Posterior cingulate gyrus (tissue), 11 donors: ENCODE results near the gene DHX35.

Source experiments
- DNase-seq, 10 donors: peaks; one replicate each; pipeline versions ENCODE4 v3.0.0 to v3.0.0-alpha.2; 2020 to 2021; ENCODE audit warnings: mixed read lengths in 3 of 10
- intact Hi-C: fragments of 100-400 bp; cut with DNase I; formaldehyde crosslinking; loops from one replicate; pipeline ENCODE4 v1.15.1; 2023

The DHX35 gene, protein sequence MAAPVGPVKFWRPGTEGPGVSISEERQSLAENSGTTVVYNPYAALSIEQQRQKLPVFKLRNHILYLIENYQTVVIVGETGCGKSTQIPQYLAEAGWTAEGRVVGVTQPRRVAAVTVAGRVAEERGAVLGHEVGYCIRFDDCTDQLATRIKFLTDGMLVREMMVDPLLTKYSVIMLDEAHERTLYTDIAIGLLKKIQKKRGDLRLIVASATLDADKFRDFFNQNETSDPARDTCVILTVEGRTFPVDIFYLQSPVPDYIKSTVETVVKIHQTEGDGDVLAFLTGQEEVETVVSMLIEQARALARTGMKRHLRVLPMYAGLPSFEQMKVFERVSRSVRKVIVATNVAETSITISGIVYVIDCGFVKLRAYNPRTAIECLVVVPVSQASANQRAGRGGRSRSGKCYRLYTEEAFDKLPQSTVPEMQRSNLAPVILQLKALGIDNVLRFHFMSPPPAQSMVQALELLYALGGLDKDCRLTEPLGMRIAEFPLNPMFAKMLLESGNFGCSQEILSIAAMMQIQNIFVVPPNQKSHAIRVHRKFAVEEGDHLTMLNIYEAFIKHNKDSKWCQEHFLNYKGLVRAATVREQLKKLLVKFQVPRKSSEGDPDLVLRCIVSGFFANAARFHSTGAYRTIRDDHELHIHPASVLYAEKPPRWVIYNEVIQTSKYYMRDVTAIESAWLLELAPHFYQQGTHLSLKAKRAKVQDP

DNA sequence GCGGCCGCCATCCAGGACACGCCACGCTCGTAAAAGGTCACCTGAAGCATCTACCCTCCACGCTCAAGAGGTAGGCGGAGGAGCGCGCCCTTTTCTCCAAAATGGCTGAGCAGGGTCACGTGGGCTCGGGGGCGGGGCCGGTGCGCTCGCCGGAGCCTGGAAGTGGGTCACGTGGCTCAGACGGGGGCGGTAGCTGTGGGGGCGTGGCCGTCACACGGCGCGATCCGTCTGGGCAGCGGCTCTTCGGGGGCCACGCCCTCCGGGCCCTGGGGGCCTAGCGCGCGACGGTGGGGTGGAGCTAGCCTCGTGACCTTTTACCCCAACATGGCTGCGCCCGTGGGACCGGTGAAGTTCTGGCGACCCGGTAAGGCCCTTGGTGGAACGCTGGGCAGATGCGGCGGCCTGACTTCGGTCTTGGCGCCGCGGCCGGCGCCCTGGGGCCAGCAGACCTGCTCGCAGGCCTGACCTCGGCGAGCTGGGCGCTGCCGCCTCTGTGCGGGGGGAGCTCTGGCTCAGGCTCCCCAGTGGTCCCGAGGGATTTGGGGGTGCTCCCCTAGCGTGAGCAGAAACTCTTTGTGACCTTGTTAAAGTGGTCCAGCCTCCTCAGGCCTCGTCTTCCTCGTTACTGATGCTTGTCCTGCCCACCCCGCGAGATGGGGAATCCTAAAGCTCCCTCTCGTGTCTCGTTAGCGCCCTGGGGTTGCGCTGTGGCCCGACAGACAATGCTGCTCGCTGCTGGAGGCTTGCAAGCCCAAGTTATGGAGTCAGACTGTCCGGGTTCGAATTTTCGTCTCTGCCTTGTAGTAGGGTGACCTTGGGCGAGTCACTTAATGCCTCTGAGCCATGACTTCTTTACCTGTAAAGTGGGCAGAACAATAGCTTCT is at the start of gene DHX35:
TSS of gene DHX35 (plus strand) at position 301 of the 884 bp plus-strand sequence. CDS start at position 325, 24 bp downstream.
- DNase-seq: peak; percentile 97 to 100 (median 98)
- intact Hi-C loops: no loop called here

DNA sequence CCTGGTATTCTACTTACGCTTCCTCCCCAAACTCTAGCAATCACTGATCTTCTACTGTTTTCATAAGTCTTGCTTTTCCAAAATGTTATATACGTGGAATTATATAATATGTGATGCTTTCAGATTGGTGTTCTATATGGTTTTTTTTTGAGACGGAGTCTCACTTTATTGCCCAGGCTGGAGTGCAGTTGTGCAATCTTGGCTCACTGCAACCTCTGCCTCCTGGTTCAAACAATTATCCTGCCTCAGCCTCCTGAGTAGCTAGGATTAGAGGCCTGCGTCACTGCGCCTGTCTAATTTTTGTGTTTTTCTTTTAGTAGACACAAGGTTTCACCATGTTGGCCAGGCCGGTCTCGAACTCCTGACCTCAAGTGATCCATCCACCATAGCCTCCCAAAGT is 46.8 kb upstream of the DHX35 start:
- intact Hi-C loops: no loop called here

DNA sequence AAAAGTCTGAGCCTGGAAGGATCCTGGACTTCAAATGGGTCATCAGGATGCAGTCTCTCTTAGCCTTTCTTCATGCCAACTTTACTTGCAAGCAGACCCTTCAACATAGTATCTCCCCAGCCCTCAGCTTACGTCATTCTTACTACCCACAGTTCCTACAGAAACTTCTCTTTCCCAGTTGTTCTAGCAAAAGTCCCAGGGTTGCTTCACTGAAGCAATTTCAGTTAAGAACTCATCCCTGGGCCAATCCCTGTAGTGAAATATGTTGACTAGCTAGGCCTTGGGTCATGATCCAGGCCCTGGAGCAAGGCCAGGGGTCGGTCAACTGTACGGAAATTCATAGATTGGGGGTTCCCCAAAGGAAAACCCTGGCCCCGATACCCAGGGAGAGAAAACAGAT is 44.5 kb upstream of the DHX35 start:
- no peak for DNase-seq
- intact Hi-C loops: no loop called here

More for the DNA sequence above, 46.8 kb upstream of the DHX35 start:
- no peak for DNase-seq

DNA sequence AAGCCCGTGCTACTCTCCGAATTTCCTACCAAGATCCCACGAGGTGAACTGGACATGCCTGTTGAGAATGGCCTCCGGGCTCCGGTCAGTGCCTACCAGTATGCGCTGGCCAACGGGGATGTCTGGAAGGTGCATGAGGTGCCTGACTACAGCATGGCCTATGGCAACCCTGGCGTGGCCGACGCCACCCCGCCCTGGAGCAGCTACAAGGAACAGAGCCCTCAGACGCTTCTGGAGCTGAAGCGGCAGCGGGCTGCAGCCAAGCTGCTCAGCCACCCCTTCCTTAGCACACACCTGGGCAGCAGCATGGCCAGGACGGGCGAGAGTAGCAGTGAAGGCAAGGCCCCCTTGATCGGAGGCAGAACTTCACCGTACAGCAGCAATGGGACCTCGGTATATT is 44.0 kb upstream of the DHX35 start:
- DNase-seq: no peak
- intact Hi-C loops: no loop called here

DNA sequence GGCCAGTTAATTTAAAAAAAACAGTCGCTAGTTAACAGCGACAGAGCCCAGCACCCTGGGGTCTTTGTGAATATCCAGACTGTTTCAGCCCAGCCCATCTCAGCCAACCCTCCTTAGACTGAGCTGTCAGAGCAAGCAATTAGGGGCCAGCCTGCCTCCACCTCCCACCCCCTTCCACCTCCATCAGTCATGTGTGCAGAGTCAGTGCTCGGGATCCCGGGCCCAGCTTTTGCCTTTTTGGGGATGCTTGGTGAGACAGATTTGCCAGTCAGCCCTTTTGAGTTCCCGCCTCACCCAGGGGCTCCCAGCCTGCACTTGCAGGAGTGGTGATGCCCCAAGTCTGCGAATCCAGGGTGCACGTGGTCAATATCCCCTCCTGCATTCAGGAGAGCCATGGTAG is 42.5 kb upstream of the DHX35 start:
- intact Hi-C loops: no loop called here
- no peak for DNase-seq

DNA sequence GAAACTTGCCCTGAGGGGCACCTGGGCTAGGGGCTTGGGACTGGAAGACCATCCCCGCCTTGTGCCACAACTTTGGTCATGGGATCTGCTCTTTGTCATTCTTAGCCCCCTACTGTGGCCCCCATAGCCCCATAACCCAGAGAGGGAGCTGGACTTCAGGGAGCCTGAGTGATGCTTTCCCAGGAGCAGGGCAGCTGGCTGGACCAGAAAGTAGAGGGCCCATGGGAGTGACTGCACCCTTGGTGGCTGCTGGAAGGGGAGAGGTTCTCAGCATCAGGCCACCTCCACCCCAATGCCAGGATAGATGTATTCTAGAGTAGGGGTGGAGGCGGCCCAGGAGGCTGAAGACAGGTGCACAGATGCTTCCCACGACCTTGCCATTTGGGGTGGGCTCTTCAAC is 41.7 kb upstream of the DHX35 start:
- no peak for DNase-seq
- intact Hi-C loops: no loop called here

DNA sequence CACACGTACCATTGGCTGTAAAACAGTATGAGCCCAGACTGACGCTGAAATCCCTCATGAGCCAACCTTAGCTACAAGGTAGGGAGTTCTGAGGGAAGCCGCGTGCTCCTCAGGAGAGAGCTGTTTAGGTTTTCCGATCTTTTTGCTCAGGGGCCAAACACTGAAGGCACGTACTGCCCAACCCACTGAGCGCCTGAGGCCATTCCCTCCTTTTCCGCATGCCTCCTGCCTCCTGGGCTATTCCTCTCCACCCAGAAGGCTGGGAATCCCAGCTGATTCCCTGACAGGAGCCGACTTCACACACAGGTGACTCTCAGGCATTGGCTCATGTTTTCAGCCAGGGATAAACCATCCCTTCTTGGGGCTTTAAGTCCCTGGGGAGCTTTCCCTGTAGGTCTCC is 41.3 kb upstream of the DHX35 start:
- no peak for DNase-seq
- intact Hi-C loops: no loop called here

DNA sequence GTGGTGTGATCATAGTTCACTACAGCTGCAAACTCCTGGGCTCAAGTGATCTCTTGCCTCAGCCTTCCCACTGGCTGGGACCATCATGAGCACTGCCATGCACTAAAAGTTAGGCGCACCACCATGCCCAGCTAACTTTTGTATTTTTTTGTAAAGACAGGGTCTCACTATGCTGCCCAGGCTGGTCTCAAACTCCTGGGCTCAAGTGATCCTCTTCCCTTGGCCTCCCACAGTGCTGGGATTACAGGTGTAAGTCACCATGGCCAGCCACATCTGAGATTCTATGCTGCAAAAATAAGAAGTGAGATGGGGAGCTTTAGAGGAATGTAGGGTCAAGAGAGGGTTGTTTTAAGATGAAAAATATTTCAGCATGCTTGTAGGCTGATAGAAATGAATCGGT is 37.4 kb upstream of the DHX35 start:
- DNase-seq: no peak
- intact Hi-C loops: no loop called here

DNA sequence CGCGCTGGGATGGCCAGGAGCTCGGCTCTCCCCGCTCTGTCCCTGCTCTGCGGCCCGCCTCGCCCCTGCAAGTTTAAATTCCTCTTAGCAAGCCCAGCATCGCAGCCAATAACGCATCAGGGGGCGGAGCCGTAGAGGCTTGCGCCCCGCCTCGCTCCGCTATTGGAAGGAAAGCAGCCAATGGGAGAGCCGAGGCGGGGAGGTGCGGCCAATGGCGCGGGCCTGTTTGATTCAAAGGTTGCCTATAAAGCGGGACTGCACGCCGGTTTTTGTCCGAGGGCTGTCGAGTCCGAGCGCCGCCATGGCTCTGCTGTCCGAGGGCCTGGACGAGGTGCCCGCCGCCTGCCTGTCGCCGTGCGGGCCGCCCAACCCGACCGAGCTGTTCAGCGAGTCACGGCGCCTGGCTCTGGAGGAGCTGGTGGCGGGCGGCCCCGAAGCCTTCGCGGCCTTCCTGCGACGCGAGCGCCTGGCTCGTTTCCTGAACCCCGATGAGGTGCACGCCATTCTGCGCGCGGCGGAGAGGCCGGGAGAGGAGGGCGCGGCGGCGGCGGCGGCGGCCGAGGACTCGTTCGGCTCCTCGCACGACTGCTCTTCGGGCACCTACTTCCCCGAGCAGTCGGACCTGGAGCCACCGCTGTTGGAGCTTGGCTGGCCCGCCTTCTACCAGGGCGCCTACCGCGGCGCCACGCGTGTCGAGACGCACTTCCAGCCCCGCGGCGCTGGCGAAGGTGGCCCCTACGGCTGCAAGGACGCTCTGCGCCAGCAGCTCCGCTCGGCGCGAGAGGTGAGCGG is 35.8 kb upstream of the DHX35 start, which contains the start of gene FAM83D:
TSS of gene FAM83D (plus strand) at position 276 of the 792 bp plus-strand sequence. CDS start at position 302, 26 bp downstream.
- intact Hi-C loops: loop anchor here (1.0 to 2.0 kb wide), 2 partner anchors 32 to 121 kb away; no protein-coding TSS in a partner anchor
- DNase-seq: peak; percentile 90 to 99 (median 95)

DNA sequence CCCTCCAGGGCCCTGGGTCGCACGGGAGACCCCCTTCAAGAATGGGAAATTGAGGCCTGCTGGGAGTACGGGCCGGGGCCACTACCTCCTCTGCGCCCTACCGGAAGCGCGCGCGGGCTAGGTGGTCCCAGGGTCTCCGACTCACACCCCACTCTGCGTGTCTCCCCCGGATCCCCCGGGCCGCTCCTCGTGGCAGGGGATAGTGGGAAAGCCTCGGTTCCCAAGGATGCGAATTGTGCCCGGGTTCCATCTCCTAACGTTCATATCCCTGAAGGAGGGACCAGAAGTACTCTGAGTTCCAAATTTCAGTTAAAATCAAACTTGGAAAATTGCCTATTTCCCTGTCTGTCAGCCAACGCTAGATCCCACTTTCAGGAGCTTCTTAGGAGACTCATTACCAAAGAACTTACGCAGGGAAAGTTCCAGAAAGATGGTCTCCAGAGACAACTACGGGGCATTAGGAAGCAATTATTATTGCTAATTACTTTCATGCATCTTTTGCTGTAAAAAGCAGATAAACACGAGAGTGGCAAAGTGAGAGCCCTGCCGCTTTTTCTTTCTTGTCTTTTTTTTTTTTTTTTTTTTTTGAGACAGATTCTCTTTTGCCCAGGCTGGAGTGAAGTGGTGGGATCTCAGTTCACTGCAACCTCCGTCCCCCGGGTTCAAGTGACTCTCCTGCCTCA is 35.1 kb upstream of the DHX35 start:
- DNase-seq: no peak
- intact Hi-C loops: loop anchor here (1.0 to 2.0 kb wide), 2 partner anchors 32 to 120 kb away; no protein-coding TSS in a partner anchor

DNA sequence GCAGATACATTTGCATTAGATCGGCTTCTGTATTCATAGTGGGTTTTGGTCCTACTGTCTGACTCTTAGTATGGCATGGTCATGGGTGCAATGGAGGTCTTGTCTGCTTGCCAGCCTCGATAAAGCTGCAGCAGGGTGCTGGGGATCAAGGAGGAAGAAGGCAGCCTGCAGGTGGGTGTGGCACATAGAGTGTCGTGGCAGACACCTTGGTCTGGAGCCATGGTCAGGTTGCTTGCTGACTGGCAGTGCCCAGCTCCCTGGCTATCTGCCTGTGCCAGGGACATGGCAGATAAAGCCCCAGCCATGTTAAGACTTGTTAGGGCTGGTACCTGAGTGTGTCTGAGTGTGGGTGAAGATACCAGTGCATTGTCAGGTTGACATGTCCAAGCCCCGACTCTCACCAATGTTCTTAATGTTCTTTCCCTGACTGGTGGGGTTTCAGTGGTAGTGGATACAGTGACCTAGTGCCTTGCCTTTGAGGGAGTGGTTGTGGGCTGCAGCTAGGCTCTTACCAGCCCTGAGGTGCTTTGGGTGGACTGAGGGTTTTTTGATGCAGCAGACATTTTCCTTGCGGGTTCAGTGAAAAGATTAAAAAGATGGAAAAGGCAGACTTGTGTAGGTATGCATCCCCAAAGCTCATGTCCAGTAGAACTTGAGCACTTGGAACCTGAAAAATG is 34.1 kb upstream of the DHX35 start:
- DNase-seq: no peak
- intact Hi-C loops: loop anchor here (2.0 kb wide), 1 partner anchor 31 kb away; no protein-coding TSS in a partner anchor

DNA sequence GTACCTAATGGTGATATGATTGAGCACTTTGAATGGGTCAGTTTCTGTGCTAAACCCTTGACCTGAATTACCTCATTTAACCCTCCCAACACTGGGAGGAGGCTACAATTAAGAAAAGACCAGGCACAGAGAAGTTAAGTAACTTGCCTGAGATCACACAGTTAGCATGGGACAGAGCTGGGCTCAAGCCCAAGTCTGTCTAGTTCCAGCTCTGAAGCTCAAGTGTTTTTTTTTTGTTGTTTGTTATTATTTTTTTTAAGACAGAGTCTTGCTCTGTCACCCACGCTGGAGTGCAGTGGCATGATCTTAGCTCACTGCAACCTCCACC is 31.9 kb upstream of the DHX35 start:
- intact Hi-C loops: no loop called here
- no peak for DNase-seq

DNA sequence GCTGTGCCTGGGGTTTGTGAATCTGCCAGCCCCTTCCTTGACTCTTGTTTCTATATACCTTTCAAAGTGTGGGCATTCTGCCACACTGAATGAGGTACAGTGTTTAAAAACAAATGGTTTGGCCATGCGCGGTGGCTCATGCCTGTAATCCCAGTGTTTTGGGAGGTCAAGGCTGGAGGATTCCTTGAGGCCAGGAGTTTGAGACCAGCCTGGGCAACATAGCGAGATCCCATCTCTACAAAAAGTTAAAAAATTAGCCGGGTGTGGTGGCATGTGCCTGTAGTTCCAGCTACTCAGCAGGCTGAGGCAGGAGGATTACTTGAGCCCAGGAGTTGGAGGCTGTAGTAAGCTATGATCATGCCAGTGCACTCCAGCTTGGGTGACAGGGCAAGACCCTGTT is 30.2 kb upstream of the DHX35 start:
- DNase-seq: no peak
- intact Hi-C loops: no loop called here

DNA sequence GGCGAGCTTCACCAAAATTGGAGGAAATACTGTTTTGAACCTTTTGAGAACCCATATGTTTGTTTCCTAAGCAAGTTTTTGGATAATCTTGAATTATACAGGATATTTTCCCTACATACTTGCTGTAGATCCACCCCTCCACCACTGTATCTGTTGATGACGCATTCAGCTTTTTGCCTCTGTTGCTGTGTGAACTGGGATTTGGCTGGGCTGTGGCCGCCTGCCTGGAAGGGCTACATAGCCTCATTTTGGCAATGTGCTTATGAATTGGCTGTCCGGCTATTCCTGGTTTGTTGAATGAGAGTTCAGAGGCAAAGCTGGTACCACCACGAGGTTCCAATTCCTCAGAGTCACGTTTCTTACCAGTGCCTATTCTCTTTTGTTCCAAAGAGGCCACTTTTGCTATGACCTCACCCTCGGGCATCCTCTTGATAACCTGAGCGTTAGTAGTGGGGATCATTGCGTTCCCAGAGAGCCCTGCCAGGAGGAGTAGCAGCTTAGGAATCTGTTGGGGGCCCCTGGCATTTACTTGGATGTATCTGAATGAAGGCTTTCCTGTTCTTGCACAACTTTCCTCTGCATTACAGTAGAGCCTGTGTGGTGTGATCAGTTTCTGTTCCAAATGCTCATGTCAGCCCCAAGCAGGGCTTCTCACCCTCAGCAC is 29.6 kb upstream of the DHX35 start:
- no peak for DNase-seq

DNA sequence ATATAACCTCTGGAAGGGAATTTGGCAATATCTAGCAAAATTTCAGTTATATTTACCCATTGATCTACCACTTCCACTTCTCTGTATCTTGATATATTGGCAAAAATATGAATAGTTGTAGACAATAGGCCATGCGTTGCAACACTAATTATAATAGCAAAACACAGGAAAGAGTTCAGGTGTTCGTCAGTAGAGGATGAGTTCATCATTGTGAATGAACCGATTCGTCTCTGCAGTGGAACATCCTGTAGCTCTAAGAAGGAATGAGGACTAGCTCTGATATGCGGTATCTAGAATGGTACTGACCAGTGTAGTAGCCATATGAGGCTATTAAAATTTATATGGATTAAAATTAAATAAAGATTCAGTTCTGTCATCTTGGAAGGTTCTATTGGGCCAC is 27.6 kb upstream of the DHX35 start:
- DNase-seq: no peak
- intact Hi-C loops: no loop called here

More for the DNA sequence above, 29.6 kb upstream of the DHX35 start:
- intact Hi-C loops: no loop called here

DNA sequence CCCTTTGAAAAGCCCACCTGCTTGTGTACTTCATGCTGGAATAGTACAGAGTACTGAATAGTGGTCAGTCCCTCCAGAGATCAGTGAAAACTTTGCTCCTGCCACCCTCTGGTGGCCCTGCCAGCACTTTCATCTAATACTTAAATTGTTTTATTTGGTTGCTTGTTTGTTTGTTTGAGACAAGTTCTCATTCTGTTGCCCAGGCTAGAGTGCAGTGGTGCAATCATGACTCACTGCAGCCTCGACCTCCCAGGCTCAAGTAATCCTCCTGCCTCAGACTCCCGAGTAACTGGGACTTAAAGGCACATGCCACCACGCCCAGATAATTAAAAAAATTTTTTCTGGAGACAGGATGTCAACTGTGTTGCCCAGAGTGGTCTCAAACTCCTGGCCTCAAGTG is 26.9 kb upstream of the DHX35 start:
- no peak for DNase-seq
- intact Hi-C loops: no loop called here

DNA sequence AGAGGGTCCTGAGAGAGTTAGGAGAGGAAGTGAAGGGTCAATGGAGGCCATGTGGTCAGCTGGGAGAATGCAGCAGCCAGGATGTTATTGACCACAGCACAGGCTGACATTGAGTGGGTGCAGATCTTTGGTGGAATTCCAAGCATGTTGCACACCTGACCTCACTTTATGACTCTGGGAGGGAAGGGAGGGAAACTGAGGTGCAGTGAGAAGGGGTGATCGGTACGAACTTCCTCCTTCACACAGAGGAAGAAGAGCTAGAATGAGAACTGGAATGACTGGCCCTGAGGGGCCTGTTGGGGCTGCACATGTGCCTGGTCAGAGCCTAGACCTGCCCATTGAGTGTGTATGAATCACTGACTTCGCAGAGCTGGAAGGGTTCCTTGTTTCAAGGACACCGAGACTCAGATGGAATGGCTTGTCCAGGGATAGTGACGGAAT is 26.2 kb upstream of the DHX35 start:
- intact Hi-C loops: no loop called here

DNA sequence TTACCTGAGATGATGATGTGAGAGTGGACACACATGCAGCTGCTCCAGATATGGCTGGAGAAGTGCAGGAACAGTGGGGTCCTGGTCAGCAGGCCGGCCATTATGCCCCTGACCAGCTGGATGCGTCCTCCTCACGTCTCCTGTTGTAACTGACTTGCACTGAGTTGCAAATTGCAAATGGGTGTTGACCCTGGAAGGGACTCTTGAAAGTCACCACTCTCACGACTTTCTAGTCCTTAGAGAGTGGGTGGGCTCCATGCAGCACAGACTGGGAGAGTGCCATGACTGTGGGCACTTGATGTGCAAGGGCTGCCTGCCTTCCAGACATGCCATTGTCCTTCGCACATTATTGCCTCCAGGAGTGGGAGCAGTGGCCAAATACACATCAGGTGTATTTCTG is 25.1 kb upstream of the DHX35 start:
- intact Hi-C loops: no loop called here
- DNase-seq: no peak

More for the DNA sequence above, 26.2 kb upstream of the DHX35 start:
- DNase-seq: no peak
